ENCODE measurements around the gene ZCCHC17.

GRCh38 chr1:31261916-31262315 is 34.9 kb upstream of the ZCCHC17 start:
- TF ChIP-seq YY1 (IDR thresholded peaks at IDR 0.05; ENCODE audit: insufficient read depth, insufficient read length) = no peak
- no peak for TF ChIP-seq SUZ12 (IDR thresholded peaks at IDR 0.05; ENCODE audit: extremely low read depth, insufficient read depth, insufficient read length)
- TF ChIP-seq ZNF274 (IDR thresholded peaks at IDR 0.05; ENCODE audit: low read depth, low read length) = no peak

Data from NT2/D1 (cell line).